NCI-H1694 (cell line): ENCODE measurements around the gene C5.
"Not testable (repeated sequence)": the region's sequence is repeated elsewhere in the genome, so short reads cannot be mapped to it uniquely, and the experiment has no call there.

Source experiments
- DNase-seq: peaks from one replicate; lab custom pipeline; 2025; lab: John Stamatoyannopoulos, UW

The C5 gene

GRCh38 chr9:121048618-121049017 lies 1.5 kb downstream of the C5 start:
- no peak for DNase-seq

- no peak for DNase-seq
Measured at GRCh38 chr9:121048175-121048574, 1.9 kb downstream of the C5 start.

DNA sequence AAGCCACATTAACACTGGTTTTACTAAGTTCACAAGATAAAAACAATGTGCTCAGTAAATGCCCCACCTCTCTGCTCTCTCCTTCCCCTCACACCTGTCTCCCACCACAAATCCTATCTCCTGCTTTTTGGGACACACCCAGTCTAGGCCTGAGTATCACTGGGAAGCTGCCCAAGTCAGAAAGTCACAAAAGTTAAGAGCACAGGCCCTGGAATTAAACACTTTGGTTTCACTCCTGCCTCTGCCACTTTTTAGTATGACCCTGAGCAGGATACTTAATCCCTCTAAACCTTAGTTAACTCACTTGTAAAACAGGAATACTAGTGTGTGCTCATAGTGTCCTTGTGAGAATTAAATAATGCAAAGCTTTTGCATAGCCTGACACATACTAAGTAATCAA lies 11.3 kb downstream of the C5 start:
- no peak for DNase-seq

- DNase-seq = no peak
Measured at GRCh38 chr9:121038362-121038761, 11.7 kb downstream of the C5 start.

- DNase-seq = not testable (repeated sequence)
Measured at GRCh38 chr9:121035717-121036116, 14.4 kb downstream of the C5 start.

DNA sequence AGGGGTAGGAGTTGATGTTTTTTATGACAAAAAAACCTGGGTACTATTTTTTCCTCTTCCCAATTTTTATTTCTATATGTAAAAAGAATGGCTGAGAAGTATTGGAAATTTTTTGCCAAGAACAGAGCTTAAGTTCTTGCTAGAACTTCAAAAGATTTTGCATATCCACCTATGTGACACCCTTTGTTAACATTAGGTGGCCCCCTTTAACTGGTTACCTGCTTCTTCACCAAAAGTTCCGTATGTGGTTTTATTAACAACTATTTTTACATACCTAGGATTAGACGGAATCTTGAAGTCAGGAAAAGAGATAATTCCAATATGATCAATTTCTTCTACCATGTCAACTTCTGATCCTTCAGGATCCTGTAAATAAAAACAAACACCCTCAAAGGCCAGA lies 15.5 kb downstream of the C5 start:
- DNase-seq = no peak

DNA sequence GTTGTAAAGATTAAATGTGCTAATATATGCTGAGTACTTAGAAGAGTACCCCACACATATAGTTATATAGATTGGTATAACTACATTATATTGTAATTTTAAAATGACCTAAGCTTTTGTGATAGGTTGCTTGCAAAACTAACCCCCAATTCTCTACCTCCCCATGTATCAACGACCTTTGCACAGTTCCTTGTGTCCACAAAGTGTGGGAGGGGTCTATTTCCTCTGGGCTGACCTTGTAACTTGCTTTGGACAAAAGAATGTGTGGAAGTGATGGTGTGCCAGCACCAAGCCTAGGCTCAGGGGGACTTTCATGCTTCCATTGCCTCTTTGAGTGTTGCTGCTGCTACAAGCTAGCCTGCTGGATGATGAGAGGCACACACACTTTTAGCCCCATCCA lies 20.6 kb downstream of the C5 start:
- no peak for DNase-seq

DNA sequence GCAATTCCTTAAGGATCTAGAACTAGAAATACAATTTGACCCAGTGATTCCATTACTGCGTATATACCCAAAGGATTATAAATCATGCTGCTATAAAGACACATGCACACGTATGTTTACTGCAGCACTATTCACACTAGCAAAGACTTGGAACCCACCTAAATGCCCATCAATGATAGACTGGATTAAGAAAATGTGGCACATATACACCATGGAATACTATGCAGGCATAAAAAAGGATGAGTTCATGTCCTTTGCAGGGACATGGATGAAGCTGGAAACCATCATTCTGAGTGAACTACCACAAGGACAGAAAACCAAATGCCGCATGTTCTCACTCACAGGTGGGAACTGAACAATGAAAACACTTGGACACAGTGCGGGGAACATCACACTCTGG lies 21.8 kb downstream of the C5 start:
- DNase-seq = not testable (repeated sequence)

DNA sequence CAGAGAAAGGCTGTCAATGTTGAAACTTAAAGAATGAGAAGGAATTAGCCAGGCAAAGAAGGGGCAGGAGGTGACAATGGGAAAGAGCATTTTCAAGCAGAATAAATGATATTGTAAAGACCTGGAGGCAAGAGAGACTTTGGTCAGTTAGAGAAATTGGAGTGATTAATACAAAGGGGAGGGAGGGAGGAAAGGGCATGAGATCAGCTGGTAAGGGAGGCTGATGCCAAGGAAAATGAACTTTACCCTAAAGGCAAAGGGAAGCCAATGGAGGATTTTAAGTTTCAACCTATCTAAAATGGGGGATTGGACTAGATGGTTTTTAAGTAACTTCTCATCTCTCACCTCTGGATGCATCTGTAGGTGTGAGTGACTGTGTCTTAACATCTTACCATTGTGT lies 23.3 kb downstream of the C5 start:
- DNase-seq = no peak

- no peak for DNase-seq
Measured at GRCh38 chr9:121026260-121026691, 23.8 kb downstream of the C5 start.

GRCh38 chr9:121024237-121024636 lies 25.8 kb downstream of the C5 start:
- DNase-seq = no peak

GRCh38 chr9:121023064-121023463 lies 27.0 kb downstream of the C5 start:
- DNase-seq = no peak

DNA sequence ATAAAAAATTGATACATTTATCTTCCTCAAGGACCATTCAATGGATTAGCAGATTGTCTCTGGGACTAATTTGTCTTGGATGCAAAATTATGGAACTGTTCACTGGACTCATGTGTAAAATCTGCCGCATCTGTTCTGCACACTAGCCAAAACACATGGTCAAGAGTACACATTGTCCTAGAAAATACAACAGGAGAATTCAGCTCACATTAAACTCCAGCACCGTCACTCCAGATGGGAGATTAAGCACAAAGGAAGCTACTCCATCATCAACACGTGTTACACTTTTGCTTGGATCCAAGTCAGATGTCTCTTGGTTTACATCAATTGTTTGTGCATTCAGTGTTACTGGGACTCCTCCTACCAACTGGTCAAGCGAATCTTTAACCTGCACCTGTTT lies 28.8 kb downstream of the C5 start:
- DNase-seq = no peak

DNA sequence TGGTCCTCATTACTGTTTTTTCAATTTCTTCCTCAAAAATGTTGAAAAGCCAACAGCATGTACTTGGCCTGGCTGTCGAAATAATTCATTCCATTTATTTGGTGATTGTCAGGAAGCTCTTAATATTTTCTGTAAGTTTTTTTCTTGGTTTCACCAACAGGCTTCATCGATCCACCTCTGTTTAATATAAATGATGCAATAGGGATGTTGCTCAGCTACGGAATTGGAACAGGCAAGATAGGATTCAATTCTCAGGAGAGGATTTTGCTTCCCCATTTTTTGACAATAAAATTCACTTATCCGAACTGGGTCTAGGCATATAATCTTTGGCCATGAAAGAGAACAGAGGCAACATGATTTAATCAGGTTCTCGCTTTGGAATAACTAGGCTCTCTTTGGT lies 30.8 kb downstream of the C5 start:
- no peak for DNase-seq

DNA sequence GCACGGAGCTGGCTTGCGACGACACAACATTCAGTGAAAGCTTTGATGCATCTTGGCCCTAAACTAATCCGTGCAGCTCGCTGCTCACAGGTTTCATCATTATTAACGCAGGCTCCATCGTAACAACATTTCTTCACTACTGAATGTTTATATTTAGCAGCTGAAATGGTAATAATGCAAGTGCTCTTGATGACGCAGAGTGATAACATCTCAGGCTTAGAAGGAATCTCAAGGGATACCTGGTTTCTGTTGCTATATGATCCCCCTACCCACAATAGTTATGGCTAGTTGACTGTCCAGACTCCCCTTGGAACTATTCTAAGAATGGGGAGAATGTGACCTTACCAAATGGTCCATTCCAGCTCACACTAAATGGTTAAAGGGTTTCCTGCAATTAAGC lies 36.2 kb downstream of the C5 start:
- DNase-seq = no peak

DNA sequence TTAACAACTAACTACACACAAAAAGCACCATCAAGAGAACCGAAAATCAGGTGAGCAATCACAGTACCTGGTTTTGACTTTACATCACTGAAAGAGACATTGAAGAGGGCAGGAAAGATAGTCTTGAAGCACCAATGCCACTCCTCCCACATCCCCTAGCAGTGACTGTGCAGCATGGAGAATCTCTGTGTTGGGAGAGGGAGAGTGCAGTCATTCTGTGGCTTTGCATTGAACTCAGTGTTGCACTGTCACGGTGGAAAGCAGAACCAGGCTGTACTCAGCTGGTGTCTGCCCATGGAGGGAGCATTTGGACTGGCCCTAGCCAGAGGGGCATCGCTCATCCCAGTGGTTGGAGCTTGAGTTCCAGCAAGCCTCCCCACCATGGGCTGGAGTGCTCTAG lies 40.4 kb downstream of the C5 start:
- no peak for DNase-seq

DNA sequence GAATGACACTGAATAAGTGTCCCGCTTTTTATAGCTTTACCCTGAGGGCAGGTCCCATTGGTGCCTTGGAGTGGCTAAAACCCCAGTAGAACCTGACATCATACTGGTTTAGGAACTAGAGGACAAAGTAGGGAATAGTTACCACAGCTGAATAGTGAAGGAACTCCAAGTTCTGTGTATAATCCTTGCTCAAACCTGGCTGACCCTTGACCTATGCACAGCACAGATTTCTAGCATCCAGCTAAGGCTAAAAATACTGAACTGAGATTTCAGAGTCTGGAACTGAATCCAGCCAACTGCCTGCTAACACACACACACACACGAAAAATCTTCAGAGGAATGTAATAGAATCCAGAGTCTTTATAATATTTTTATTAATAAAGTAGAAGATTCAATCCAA lies 50.8 kb downstream of the C5 start:
- no peak for DNase-seq

GRCh38 chr9:120998111-120998510 lies 52.0 kb downstream of the C5 start:
- DNase-seq = no peak

- no peak for DNase-seq
Measured at GRCh38 chr9:120997502-120997901, 52.6 kb downstream of the C5 start.

DNA sequence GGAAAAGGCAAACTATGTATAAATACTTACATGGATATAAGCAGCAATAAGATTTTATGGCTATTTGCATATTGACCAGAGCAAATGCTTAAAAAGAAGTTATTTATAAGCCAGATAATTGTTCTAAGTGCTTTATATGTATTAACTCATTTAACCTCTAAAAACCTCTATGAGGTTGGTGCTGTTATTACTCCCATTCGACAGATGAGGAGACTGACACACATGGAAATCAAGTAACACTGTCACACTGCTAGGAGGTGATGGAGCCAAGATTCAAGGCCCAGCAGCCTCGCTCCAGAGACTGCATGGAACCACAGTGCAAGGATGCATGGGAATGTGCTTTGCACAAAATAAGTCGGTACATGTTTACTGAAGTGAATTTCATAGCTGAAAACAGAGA lies 53.7 kb downstream of the C5 start:
- DNase-seq = no peak

DNA sequence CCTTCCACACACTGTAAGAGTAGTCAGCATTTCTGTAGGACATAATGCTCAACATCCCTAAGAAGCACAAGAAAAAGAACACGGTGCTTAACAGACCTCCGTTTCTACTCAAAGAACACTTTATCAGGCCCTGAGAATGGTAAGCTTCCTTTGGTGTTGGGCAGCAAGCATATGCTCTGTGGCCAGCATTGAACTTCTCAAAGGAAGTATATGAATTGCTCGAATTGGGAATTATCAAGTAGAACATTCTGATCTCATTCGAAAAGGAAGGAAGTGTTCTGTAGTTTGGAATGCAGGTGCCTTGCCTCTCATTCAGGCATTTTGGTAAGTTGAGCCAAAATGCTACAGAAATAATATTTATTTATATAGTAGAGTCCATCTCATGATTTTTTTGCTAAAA lies 61.0 kb downstream of the C5 start:
- no peak for DNase-seq

- DNase-seq = peak; percentile 4
Measured at GRCh38 chr9:120985819-120986222, 64.3 kb downstream of the C5 start.

DNA sequence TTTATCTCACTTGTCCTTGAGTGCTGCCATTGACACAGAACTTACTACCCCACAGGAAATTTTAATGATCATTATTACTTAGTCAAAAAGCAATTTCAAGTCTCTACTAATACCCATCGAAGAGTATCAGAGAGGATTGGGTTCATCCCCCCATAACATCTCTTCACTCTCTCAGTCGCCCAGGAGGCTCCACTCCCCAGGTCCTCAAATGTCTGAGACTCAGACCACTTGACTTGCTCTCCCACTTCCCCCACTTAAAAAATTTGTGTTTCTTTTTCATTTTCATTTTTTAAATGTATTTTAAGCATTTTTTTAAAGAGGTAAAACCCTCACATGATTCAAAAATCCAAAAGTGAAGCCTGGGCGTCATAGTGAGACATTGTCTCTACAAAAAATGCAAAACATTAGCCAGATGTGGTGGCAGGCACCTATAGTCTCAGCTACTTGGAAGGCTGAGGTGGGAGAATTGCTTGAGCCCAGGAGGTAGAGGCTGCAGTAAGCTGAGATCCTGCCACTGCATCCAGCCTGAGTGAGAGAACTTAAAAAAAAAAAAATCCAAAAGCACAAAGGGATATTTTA lies 66.7 kb downstream of the C5 start:
- DNase-seq = no peak

DNA sequence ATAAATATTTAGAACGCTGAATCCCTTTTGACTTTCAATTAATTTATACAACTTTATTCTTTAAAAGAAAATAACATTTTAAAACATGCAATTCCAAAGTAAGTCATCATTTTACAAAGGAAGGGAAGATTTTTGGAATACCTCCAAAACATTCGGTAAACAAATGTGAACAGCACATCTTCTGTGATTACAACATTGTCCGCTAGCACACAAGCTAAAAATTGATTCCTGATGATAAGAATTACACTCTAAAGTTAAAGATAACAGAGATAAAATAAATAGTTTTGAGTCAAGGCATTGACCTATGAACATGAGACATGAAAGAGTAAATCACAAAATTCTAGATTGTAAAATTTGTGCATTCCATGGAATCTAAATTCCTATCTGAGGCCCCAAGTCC lies 67.2 kb downstream of the C5 start:
- no peak for DNase-seq

- DNase-seq = no peak
Measured at GRCh38 chr9:120980951-120981350, 69.1 kb downstream of the C5 start.
